Endodermal cell (in vitro differentiated cells): Measurements from ENCODE around the gene CEACAM1. TPM values are rescaled to one million over a fixed set of nuclear protein-coding genes. Genes with fewer than 3 reads are reported as not detected.

ENCODE experiments used
- DNase-seq: peaks from one replicate; pipeline ENCODE4 v3.0.0-alpha.2; 2017
- H3K27ac ChIP-seq: 2 replicates; pipeline ENCODE4 v1.5.1; 2013; ENCODE audit warnings: mild to moderate bottlenecking, low read depth, low read length, moderate library complexity
- H3K27me3 ChIP-seq: 2 replicates; pipeline ENCODE4 v1.6.1; 2013; ENCODE audit warnings: mild to moderate bottlenecking, low read length, moderate library complexity; ENCODE audit not compliant: insufficient read depth, control insufficient read depth, poor library complexity, severe bottlenecking
- H3K36me3 ChIP-seq: 2 replicates; pipeline ENCODE4 v1.7.0; 2013; ENCODE audit warnings: mild to moderate bottlenecking, low read length, moderate library complexity; ENCODE audit not compliant: control insufficient read depth, insufficient read depth
- H3K4me1 ChIP-seq: one replicate; pipeline ENCODE4 v1.7.0; 2013; ENCODE audit warnings: low read length; ENCODE audit not compliant: control insufficient read depth, insufficient read depth
- H3K4me3 ChIP-seq: 2 replicates; pipeline ENCODE4 v1.5.1; 2013; ENCODE audit warnings: mild to moderate bottlenecking, low read length, moderate library complexity
- H3K9ac ChIP-seq: 2 replicates; pipeline ENCODE4 v1.6.1; 2013; ENCODE audit warnings: mild to moderate bottlenecking, low read length, moderate library complexity; ENCODE audit not compliant: poor library complexity, severe bottlenecking; ENCODE audit errors: extremely low read depth
- H3K9me3 ChIP-seq: 2 replicates; pipeline ENCODE4 v1.6.1; 2013; ENCODE audit warnings: mild to moderate bottlenecking, low read length, moderate library complexity; ENCODE audit not compliant: control insufficient read depth
- H3K27ac Mint-ChIP-seq: 2 replicates; pipeline ENCODE4 v1.8.0; 2020; ENCODE audit warnings: mixed read lengths
- H3K27me3 Mint-ChIP-seq: 2 replicates; pipeline ENCODE4 v1.8.0; 2021; ENCODE audit warnings: mild to moderate bottlenecking, mixed read lengths; ENCODE audit not compliant: insufficient read depth
- H3K36me3 Mint-ChIP-seq: 2 replicates; pipeline ENCODE4 v1.8.0; 2020; ENCODE audit warnings: low read depth, mixed read lengths
- H3K4me1 Mint-ChIP-seq: 2 replicates; pipeline ENCODE4 v1.8.0; 2020; ENCODE audit warnings: mixed read lengths
- H3K4me3 Mint-ChIP-seq: 2 replicates; pipeline ENCODE4 v1.8.0; 2020; ENCODE audit warnings: mild to moderate bottlenecking, moderate library complexity, mixed read lengths
- H3K9me3 Mint-ChIP-seq: 2 replicates; pipeline ENCODE4 v1.8.0; 2020; ENCODE audit warnings: mild to moderate bottlenecking, mixed read lengths
- WGBS, 2 experiments: methylation state at CpG; one replicate each; pipeline versions ENCODE4 v1.1.5 to v1.1.7; 2013; ENCODE audit warnings: missing lambda C conversion rate in 2 of 2, mixed read lengths in 1 of 2; ENCODE audit not compliant: insufficient coverage in 1 of 2, insufficient read length in 1 of 2; 5-methylcytosine and 5-hydroxymethylcytosine counted together
- total RNA-seq, 2 donors: library from RNA; stranded (reverse); fragmentation: NEBNext Ultra II Directional in 1 of 2; extraction: Animal tissue kit (Norgen Biotek cat#: 25700) in 1 of 2; gene quantifications; 2 replicates in 1 of 2; 3 replicates in 1 of 2; pipeline ENCODE4 v1.2.1, GENCODE V29; 2021
- TF ChIP-seq, protein P1 (sequence below): fragments of 200-600 bp; sonication (generic); conservative IDR thresholded peaks from 2 replicates; pipeline ENCODE4 v1.5.0; 2021; ENCODE audit warnings: antibody characterized with exemption, mild to moderate bottlenecking

CEACAM1 gene
- total RNA-seq, 2 donors from 2014 or later = 1.0 to 1.5 TPM

- no peaks in the 10 kb centered on the region for H3K27me3 ChIP-seq
- Mint-ChIP-seq H3K9me3 (peaks cover 26% of the 10 kb centered on the region), H3K27ac (no peak overlapping the region), H3K27me3 (peaks cover 15% of the 10 kb centered on the region), H3K4me3 (no peak overlapping the region), H3K4me1 (peaks cover 15% of the 10 kb centered on the region), H3K36me3 (no peaks in the 10 kb centered on the region)
- WGBS, 2 experiments = 88 to 94% methylated on average over 8 to 10 of the region's 10 CpGs
- H3K4me3 ChIP-seq = no peak overlapping the region
- no peaks in the 10 kb centered on the region for H3K36me3 ChIP-seq
- TF ChIP-seq, protein P1, sequence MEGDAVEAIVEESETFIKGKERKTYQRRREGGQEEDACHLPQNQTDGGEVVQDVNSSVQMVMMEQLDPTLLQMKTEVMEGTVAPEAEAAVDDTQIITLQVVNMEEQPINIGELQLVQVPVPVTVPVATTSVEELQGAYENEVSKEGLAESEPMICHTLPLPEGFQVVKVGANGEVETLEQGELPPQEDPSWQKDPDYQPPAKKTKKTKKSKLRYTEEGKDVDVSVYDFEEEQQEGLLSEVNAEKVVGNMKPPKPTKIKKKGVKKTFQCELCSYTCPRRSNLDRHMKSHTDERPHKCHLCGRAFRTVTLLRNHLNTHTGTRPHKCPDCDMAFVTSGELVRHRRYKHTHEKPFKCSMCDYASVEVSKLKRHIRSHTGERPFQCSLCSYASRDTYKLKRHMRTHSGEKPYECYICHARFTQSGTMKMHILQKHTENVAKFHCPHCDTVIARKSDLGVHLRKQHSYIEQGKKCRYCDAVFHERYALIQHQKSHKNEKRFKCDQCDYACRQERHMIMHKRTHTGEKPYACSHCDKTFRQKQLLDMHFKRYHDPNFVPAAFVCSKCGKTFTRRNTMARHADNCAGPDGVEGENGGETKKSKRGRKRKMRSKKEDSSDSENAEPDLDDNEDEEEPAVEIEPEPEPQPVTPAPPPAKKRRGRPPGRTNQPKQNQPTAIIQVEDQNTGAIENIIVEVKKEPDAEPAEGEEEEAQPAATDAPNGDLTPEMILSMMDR = no peak
- no peak for DNase-seq
- H3K27ac ChIP-seq = no peak overlapping the region
- H3K9ac ChIP-seq = no peak overlapping the region
- H3K4me1 ChIP-seq = no peaks in the 10 kb centered on the region
- H3K9me3 ChIP-seq = peaks cover 9% of the 10 kb centered on the region
Measured at GRCh38 chr19:42555801-42556200, 27.5 kb upstream of the CEACAM1 start.

DNA sequence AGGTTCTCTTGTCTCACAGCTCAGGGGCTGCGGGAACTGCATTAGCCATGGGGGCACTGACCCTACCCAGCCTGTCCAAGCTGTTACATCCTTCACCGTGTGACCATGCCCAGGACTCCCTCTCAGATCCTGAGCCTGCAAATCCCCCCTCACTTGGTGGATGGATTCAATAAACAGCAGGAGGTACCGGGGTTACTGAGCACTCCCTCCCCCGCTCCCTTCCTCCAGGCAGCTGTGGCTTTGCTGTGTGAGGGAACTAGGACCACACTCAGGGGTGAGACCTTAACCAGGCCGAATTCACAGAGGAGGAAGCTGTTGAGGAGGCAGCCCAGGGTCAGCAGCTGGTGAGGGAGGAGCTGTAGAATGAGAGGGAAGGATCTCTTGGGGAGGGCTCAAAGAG is 27.0 kb upstream of the CEACAM1 start:
- 61 to 65% methylated on average over 4 to 5 of the region's 5 CpGs for WGBS, 2 experiments
- Mint-ChIP-seq H3K9me3 (peaks cover 31% of the 10 kb centered on the region), H3K27ac (no peak overlapping the region), H3K4me1 (peaks cover 15% of the 10 kb centered on the region), H3K4me3 (no peak overlapping the region), H3K27me3 (peaks cover 11% of the 10 kb centered on the region), H3K36me3 (no peaks in the 10 kb centered on the region)
- Histone ChIP-seq H3K27ac (no peak overlapping the region), H3K27me3 (no peaks in the 10 kb centered on the region), H3K36me3 (no peaks in the 10 kb centered on the region), H3K4me1 (no peaks in the 10 kb centered on the region), H3K9ac (no peak overlapping the region), H3K4me3 (no peak overlapping the region), H3K9me3 (peaks cover 11% of the 10 kb centered on the region)
- TF ChIP-seq, protein P1 = no peak
- DNase-seq = peak; percentile 64

DNA sequence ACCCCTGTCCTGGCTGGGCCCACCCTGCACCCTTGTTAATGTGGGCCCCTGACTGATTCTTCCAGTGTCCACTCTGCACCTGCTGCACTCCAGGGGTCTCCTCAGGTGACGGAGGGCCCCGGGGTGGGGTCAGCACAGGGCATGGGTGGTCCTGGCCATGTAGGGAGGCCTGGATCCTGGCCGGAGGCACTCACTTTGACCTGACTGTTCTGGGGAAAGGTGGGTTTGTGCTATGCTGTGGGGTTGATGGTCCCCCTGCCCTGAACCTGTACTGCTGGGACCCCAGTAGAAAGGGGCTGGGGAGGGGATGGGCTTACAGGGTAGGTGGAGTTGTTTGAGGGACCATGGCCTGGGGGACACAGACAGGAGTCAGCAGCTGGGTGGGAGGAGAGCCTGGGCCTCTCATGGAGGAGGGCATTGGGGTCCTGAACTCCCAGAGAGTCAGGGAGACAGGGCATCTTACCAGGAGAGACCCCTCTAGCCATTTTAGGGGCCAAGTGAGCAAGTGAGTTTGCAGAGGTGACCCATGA is 25.8 kb upstream of the CEACAM1 start:
- H3K27me3 Mint-ChIP-seq = peaks cover 15% of the 10 kb centered on the region
- H3K9ac ChIP-seq = no peak overlapping the region
- H3K4me3 ChIP-seq = no peak overlapping the region
- H3K4me1 ChIP-seq = no peaks in the 10 kb centered on the region
- H3K4me3 Mint-ChIP-seq = no peak overlapping the region
- no peaks in the 10 kb centered on the region for H3K36me3 Mint-ChIP-seq
- peaks cover 42% of the 10 kb centered on the region for H3K9me3 Mint-ChIP-seq
- peaks cover 17% of the 10 kb centered on the region for H3K9me3 ChIP-seq
- TF ChIP-seq, protein P1 = no peak
- no peaks in the 10 kb centered on the region for H3K36me3 ChIP-seq
- H3K27ac ChIP-seq = no peak overlapping the region
- no peak overlapping the region for H3K27ac Mint-ChIP-seq
- no peak for DNase-seq
- peaks cover 15% of the 10 kb centered on the region for H3K4me1 Mint-ChIP-seq
- 85 to 92% methylated on average over 2 to 3 of the region's 3 CpGs for WGBS, 2 experiments
- H3K27me3 ChIP-seq = no peaks in the 10 kb centered on the region
